Left renal cortex interstitium (tissue), 4 donors: ENCODE measurements around the gene HOXD1. TPM values are rescaled to one million over a fixed set of nuclear protein-coding genes. Genes with fewer than 3 reads are reported as not detected.

ENCODE experiments used
- DNase-seq, 4 donors: peaks; one replicate each; pipeline ENCODE4 v3.0.0-alpha.2; 2013; ENCODE audit warnings: low read depth in 4 of 4, low spot score in 2 of 4, missing footprints in 1 of 4
- polyA plus RNA-seq, 4 donors: library from polyadenylated mRNA; unstranded; fragments of 120-200 nt; gene quantifications; one replicate each; pipeline ENCODE4 v1.2.1, GENCODE V29; 2013; ENCODE audit not compliant: insufficient read length in 4 of 4

The HOXD1 gene
- polyA plus RNA-seq, 4 donors, result 9.2 to 14.6 (median 9.6) TPM

- DNase-seq, result no peak
Measured at GRCh38 chr2:176178757-176179295, 9.6 kb upstream of the HOXD1 start.

GRCh38 chr2:176181551-176181950 is 6.9 kb upstream of the HOXD1 start:
- no peak for DNase-seq

GRCh38 chr2:176182671-176183070 is 5.8 kb upstream of the HOXD1 start:
- no peak for DNase-seq

GRCh38 chr2:176184749-176185148 is 3.7 kb upstream of the HOXD1 start:
- no peak for DNase-seq

- DNase-seq, result no peak
Measured at GRCh38 chr2:176186024-176186423, 2.4 kb upstream of the HOXD1 start.

- DNase-seq, result no peak
Measured at GRCh38 chr2:176187200-176187898, 1.1 kb upstream of the HOXD1 start.

GRCh38 chr2:176188774-176189680 is 559 bp downstream of the HOXD1 start:
- DNase-seq, result no peak

GRCh38 chr2:176189681-176190641 is 1.5 kb downstream of the HOXD1 start:
- no peak for DNase-seq

GRCh38 chr2:176192351-176192750 is 3.9 kb downstream of the HOXD1 start:
- DNase-seq, result no peak

- DNase-seq, result no peak
Measured at GRCh38 chr2:176193048-176193447, 4.6 kb downstream of the HOXD1 start.

- DNase-seq, result no peak
Measured at GRCh38 chr2:176199902-176200301, 11.4 kb downstream of the HOXD1 start.

- no peak for DNase-seq
Measured at GRCh38 chr2:176200971-176201370, 12.5 kb downstream of the HOXD1 start.

- DNase-seq, result no peak
Measured at GRCh38 chr2:176202491-176202890, 14.0 kb downstream of the HOXD1 start.

- DNase-seq, result no peak
Measured at GRCh38 chr2:176205126-176205525, 16.7 kb downstream of the HOXD1 start.

GRCh38 chr2:176206136-176206535 is 17.7 kb downstream of the HOXD1 start:
- no peak for DNase-seq

GRCh38 chr2:176206682-176207081 is 18.2 kb downstream of the HOXD1 start:
- DNase-seq, result no peak

GRCh38 chr2:176211110-176211509 is 22.6 kb downstream of the HOXD1 start:
- DNase-seq, result no peak

- DNase-seq, result no peak
Measured at GRCh38 chr2:176212276-176212675, 23.8 kb downstream of the HOXD1 start.

- no peak for DNase-seq
Measured at GRCh38 chr2:176213406-176213805, 24.9 kb downstream of the HOXD1 start.

GRCh38 chr2:176227874-176228273 is 39.4 kb downstream of the HOXD1 start:
- DNase-seq, result no peak
